Tibial nerve (tissue), 4 donors: Measurements from ENCODE around the gene P3H3.

Experiments used
- EP300 ChIP-seq, 2 donors: sonication (generic); formaldehyde crosslinking; IDR thresholded peaks; one replicate each; pipeline ENCODE4 v1.6.1; 2017; ENCODE audit warnings: antibody characterized with exemption in 2 of 2, mild to moderate bottlenecking in 1 of 2
- POLR2A ChIP-seq, 2 donors: fragments of 450-650 bp; IDR thresholded peaks; one replicate each; pipeline ENCODE4 v1.6.1; 2017; ENCODE audit warnings: antibody characterized with exemption in 2 of 2, mild to moderate bottlenecking in 2 of 2, moderate library complexity in 2 of 2
- TF ChIP-seq, protein P1 (sequence below), 5 experiments: fragments of 200-600 bp in 3 of 5; fragments of 450-650 bp in 2 of 5; sonication (generic) in 3 of 5; IDR thresholded peaks; one replicate each; pipeline ENCODE4 v1.5.1; 2016 to 2019; ENCODE audit warnings: antibody characterized with exemption in 5 of 5, mild to moderate bottlenecking in 3 of 5, moderate library complexity in 2 of 5

DNA sequence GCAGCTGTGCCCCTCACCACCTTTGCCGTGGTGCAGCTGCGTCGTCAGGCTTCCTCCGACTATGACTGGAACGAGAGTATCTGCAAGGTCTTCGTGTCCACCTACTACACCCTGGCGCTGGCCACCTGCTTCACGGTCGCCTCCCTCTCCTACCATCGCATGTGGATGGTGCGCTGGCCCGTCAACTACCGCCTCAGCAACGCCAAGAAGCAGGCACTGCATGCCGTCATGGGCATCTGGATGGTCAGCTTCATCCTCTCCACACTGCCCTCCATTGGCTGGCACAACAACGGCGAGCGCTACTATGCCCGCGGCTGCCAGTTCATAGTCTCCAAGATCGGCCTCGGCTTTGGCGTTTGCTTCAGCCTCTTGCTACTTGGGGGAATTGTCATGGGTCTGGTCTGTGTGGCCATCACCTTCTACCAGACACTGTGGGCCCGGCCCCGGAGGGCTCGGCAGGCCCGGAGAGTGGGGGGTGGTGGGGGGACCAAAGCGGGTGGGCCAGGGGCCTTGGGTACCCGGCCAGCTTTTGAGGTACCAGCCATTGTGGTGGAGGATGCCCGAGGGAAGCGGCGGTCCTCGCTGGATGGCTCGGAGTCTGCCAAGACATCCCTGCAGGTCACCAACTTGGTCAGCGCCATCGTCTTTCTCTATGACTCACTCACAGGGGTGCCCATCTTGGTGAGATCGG, 4.0 kb upstream of the P3H3 start:
- TF ChIP-seq, protein P1, sequence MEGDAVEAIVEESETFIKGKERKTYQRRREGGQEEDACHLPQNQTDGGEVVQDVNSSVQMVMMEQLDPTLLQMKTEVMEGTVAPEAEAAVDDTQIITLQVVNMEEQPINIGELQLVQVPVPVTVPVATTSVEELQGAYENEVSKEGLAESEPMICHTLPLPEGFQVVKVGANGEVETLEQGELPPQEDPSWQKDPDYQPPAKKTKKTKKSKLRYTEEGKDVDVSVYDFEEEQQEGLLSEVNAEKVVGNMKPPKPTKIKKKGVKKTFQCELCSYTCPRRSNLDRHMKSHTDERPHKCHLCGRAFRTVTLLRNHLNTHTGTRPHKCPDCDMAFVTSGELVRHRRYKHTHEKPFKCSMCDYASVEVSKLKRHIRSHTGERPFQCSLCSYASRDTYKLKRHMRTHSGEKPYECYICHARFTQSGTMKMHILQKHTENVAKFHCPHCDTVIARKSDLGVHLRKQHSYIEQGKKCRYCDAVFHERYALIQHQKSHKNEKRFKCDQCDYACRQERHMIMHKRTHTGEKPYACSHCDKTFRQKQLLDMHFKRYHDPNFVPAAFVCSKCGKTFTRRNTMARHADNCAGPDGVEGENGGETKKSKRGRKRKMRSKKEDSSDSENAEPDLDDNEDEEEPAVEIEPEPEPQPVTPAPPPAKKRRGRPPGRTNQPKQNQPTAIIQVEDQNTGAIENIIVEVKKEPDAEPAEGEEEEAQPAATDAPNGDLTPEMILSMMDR (IDR thresholded peaks at IDR 0.05): no peak
- TF ChIP-seq EP300 (IDR thresholded peaks at IDR 0.05) (no peak), POLR2A (IDR thresholded peaks at IDR 0.05) (no peak)
